Brain microvascular endothelial cell (primary cell): ENCODE measurements around the gene SPTAN1.

ENCODE experiments used
- DNase-seq: peaks from one replicate; pipeline ENCODE4 v3.0.0-alpha.2; 2020
- H3K27ac ChIP-seq: fragments of 250-450 bp; sonication (Bioruptor Pico); 2 replicates; pipeline ENCODE4 v1.5.1; 2020; ENCODE audit warnings: mild to moderate bottlenecking, moderate library complexity
- H3K27me3 ChIP-seq: fragments of 250-450 bp; sonication (Bioruptor Pico); replicated peaks from 2 replicates; pipeline ENCODE4 v1.5.1; 2020; ENCODE audit warnings: mild to moderate bottlenecking
- H3K36me3 ChIP-seq: fragments of 250-450 bp; sonication (Bioruptor Pico); replicated peaks from 2 replicates; pipeline ENCODE4 v1.5.1; 2020; ENCODE audit warnings: mild to moderate bottlenecking
- H3K4me3 ChIP-seq: 2 replicates; pipeline ENCODE4 v1.5.1; 2011; ENCODE audit warnings: low read depth, mild to moderate bottlenecking, control low read depth, low read length, moderate library complexity
- in situ Hi-C: cut with HindIII; loops from 2 replicates; pipeline ENCODE4 v1.10.0; 2017; ENCODE audit warnings: low sequenced_read_pairs, low pct_ligation_motif_present
- TF ChIP-seq, protein P1 (sequence below): IDR thresholded peaks from 2 replicates; pipeline ENCODE4 v1.5.1; 2011; ENCODE audit warnings: low read depth, mild to moderate bottlenecking, moderate library complexity, low read length, control low read depth, inconsistent platforms; ENCODE audit errors: missing control alignments

The SPTAN1 gene

DNA sequence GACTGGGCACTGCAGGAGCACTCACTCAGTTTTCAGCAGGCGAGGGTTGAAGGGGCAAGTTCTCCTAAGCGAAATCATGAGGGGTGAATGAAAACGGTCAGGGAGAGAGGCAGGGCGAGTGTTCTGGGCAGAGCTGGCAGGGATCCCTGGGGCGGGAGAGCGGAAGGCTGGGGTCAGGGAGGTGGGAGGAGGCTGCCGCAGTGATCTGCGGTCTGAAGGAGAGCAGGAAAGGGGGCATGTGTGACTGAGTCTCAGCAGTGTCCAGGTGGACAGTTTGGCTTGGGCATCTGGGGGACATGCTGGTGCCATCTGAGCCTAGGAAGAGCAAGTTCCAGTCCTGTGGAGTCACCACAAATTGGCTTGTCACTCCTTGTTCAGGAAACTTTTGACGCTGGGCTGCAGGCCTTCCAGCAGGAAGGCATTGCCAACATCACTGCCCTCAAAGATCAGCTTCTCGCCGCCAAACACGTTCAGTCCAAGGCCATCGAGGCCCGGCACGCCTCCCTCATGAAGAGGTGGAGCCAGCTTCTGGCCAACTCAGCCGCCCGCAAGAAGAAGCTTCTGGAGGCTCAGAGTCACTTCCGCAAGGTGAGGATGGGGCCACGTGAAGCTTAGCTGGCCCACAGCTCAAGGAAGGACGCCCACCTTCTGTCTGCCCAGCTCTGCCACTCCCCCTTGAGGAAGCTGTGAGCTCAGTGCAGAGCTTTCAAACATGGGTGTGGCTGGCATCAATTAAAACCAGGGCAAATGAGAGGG is 73.2 kb downstream of the SPTAN1 start:
- in situ Hi-C loops: no loop called here
- Histone ChIP-seq H3K36me3 (peaks cover 93% of the 10 kb centered on the region), H3K27me3 (no peaks in the 10 kb centered on the region), H3K4me3 (no peak overlapping the region), H3K27ac (no peak overlapping the region)
- DNase-seq: no peak
- TF ChIP-seq, protein P1, sequence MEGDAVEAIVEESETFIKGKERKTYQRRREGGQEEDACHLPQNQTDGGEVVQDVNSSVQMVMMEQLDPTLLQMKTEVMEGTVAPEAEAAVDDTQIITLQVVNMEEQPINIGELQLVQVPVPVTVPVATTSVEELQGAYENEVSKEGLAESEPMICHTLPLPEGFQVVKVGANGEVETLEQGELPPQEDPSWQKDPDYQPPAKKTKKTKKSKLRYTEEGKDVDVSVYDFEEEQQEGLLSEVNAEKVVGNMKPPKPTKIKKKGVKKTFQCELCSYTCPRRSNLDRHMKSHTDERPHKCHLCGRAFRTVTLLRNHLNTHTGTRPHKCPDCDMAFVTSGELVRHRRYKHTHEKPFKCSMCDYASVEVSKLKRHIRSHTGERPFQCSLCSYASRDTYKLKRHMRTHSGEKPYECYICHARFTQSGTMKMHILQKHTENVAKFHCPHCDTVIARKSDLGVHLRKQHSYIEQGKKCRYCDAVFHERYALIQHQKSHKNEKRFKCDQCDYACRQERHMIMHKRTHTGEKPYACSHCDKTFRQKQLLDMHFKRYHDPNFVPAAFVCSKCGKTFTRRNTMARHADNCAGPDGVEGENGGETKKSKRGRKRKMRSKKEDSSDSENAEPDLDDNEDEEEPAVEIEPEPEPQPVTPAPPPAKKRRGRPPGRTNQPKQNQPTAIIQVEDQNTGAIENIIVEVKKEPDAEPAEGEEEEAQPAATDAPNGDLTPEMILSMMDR: no peak

DNA sequence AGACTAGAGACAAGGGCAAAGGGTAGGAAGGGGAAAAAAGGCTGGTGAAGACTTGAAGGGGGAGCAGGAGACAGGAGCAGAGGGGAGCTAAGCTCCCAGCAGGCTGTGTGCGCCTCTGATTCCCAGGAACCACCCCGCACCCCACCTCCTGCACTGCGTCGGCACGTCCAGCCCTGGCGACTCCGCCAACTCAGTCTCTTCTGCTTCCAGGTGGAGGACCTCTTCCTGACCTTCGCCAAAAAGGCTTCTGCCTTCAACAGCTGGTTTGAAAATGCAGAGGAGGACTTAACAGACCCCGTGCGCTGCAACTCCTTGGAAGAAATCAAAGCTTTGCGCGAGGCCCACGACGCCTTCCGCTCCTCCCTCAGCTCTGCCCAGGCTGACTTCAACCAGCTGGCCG is 73.8 kb downstream of the SPTAN1 start:
- Histone ChIP-seq H3K36me3 (peaks cover 93% of the 10 kb centered on the region), H3K27me3 (no peaks in the 10 kb centered on the region)
- TF ChIP-seq, protein P1: no peak

GRCh38 chr9:128627127-128627715 is 74.8 kb downstream of the SPTAN1 start:
- DNase-seq: no peak
- Histone ChIP-seq H3K4me3 (no peak overlapping the region), H3K36me3 (peaks cover 93% of the 10 kb centered on the region), H3K27me3 (no peaks in the 10 kb centered on the region), H3K27ac (no peak overlapping the region)
- in situ Hi-C loops: no loop called here
- TF ChIP-seq, protein P1: no peak

More for the DNA sequence above, 73.8 kb downstream of the SPTAN1 start:
- no peak overlapping the region for H3K27ac ChIP-seq
- H3K4me3 ChIP-seq: no peak overlapping the region
- in situ Hi-C loops: no loop called here
- no peak for DNase-seq

GRCh38 chr9:128627906-128628305 is 75.5 kb downstream of the SPTAN1 start:
- TF ChIP-seq, protein P1: no peak
- no peak overlapping the region for H3K27ac ChIP-seq
- in situ Hi-C loops: no loop called here

GRCh38 chr9:128628471-128629048 is 76.2 kb downstream of the SPTAN1 start:
- in situ Hi-C loops: no loop called here
- H3K4me3 ChIP-seq: no peak overlapping the region
- H3K27ac ChIP-seq: no peak overlapping the region
- H3K27me3 ChIP-seq: no peaks in the 10 kb centered on the region
- TF ChIP-seq, protein P1: no peak
- H3K36me3 ChIP-seq: peaks cover 99% of the 10 kb centered on the region
- no peak for DNase-seq

More at GRCh38 chr9:128627906-128628305, 75.5 kb downstream of the SPTAN1 start:
- H3K4me3 ChIP-seq: no peak overlapping the region
- peaks cover 93% of the 10 kb centered on the region for H3K36me3 ChIP-seq
- no peaks in the 10 kb centered on the region for H3K27me3 ChIP-seq
- no peak for DNase-seq
